Right renal pelvis (tissue), 4 donors: ENCODE results near the gene MPRIP. TPM values are rescaled to one million over a fixed set of nuclear protein-coding genes. Genes with fewer than 3 reads are reported as not detected.

ENCODE experiments used
- DNase-seq, 4 donors: peaks; one replicate each; pipeline ENCODE4 v3.0.0-alpha.2; 2013; ENCODE audit warnings: low read depth in 4 of 4, low spot score in 3 of 4, missing footprints in 1 of 4
- polyA plus RNA-seq, 4 donors: library from polyadenylated mRNA; unstranded; fragments of 120-200 nt; gene quantifications; one replicate each; pipeline ENCODE4 v1.2.1, GENCODE V29; 2013; ENCODE audit not compliant: insufficient read length in 4 of 4

The MPRIP gene
- polyA plus RNA-seq, 4 donors = 140 to 180 (median 164) TPM

- no peak for DNase-seq
Observed at GRCh38 chr17:17062866-17063265, 20.6 kb downstream of the MPRIP start.

- DNase-seq = no peak
Observed at GRCh38 chr17:17063546-17064122, 21.4 kb downstream of the MPRIP start.

GRCh38 chr17:17064322-17064721 is 22.1 kb downstream of the MPRIP start:
- DNase-seq = no peak

- no peak for DNase-seq
Observed at GRCh38 chr17:17066021-17066420, 23.8 kb downstream of the MPRIP start.

GRCh38 chr17:17067257-17067656 is 25.0 kb downstream of the MPRIP start:
- no peak for DNase-seq

GRCh38 chr17:17069849-17070248 is 27.6 kb downstream of the MPRIP start:
- DNase-seq = no peak

- DNase-seq = no peak
Observed at GRCh38 chr17:17070931-17071330, 28.7 kb downstream of the MPRIP start.

GRCh38 chr17:17071531-17072360 is 29.5 kb downstream of the MPRIP start:
- no peak for DNase-seq

- DNase-seq = no peak
Observed at GRCh38 chr17:17072546-17072945, 30.3 kb downstream of the MPRIP start.

GRCh38 chr17:17073030-17073564 is 30.8 kb downstream of the MPRIP start:
- DNase-seq = no peak

GRCh38 chr17:17073581-17074403 is 31.5 kb downstream of the MPRIP start:
- no peak for DNase-seq

- peak in 1 of 4 donors; percentile 15 for DNase-seq
Observed at GRCh38 chr17:17075125-17075781, 33.0 kb downstream of the MPRIP start.

- DNase-seq = no peak
Observed at GRCh38 chr17:17076066-17076465, 33.8 kb downstream of the MPRIP start.

- no peak for DNase-seq
Observed at GRCh38 chr17:17077101-17077500, 34.8 kb downstream of the MPRIP start.

GRCh38 chr17:17077861-17078732 is 35.8 kb downstream of the MPRIP start:
- DNase-seq = no peak

- DNase-seq = no peak
Observed at GRCh38 chr17:17078832-17079231, 36.6 kb downstream of the MPRIP start.

GRCh38 chr17:17079336-17079735 is 37.1 kb downstream of the MPRIP start:
- DNase-seq = no peak

- DNase-seq = no peak
Observed at GRCh38 chr17:17079761-17080160, 37.5 kb downstream of the MPRIP start.

- no peak for DNase-seq
Observed at GRCh38 chr17:17080181-17080631, 37.9 kb downstream of the MPRIP start.

- no peak for DNase-seq
Observed at GRCh38 chr17:17080781-17081180, 38.5 kb downstream of the MPRIP start.
